Measurements from ENCODE around the gene POGLUT3.
A peak's percentile ranks its signal among the peaks of the same experiment; 100 is the strongest.

Gene POGLUT3, protein sequence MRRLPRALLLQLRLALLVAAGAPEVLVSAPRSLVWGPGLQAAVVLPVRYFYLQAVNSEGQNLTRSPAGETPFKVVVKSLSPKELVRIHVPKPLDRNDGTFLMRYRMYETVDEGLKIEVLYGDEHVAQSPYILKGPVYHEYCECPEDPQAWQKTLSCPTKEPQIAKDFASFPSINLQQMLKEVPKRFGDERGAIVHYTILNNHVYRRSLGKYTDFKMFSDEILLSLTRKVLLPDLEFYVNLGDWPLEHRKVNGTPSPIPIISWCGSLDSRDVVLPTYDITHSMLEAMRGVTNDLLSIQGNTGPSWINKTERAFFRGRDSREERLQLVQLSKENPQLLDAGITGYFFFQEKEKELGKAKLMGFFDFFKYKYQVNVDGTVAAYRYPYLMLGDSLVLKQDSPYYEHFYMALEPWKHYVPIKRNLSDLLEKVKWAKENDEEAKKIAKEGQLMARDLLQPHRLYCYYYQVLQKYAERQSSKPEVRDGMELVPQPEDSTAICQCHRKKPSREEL

DNA sequence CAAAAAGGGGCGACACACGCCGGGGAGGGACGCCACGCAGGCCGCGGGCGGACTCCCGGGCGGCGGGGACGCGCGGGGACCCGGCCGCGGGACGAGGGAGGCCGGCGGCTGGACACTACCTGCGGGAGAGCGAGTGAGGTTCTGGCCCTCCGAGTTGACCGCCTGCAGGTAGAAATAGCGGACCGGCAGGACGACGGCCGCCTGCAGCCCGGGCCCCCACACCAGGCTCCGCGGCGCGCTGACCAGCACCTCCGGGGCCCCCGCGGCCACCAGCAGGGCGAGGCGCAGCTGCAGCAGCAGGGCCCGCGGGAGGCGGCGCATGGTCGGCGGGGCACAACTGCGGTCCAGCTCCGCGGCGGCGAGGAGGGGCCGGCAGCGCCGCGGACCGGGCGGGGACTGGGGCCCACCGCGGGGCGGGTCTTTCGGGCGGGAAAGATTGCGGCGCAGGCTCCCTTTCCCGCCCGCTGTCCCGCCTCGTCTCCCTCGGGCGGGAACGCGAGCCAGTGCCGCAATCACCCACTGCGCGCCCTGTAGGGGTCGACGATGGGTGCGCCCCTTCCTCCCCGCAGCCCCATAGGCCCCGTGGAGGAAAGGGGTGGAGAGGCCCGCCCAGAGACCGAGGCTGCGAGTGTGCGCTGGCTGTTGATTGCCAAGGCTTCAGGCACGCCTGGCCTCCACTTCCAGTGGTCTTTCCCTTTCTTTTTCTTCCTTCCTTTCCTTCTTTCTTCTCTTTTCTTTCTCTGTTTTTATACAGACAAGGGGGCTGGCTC, at the start of gene POGLUT3:
POGLUT3 (minus strand) TSS at position 339 of the 770 bp plus-strand sequence; CDS start at position 321, 18 bp downstream.
- TF ChIP-seq, protein P1, sequence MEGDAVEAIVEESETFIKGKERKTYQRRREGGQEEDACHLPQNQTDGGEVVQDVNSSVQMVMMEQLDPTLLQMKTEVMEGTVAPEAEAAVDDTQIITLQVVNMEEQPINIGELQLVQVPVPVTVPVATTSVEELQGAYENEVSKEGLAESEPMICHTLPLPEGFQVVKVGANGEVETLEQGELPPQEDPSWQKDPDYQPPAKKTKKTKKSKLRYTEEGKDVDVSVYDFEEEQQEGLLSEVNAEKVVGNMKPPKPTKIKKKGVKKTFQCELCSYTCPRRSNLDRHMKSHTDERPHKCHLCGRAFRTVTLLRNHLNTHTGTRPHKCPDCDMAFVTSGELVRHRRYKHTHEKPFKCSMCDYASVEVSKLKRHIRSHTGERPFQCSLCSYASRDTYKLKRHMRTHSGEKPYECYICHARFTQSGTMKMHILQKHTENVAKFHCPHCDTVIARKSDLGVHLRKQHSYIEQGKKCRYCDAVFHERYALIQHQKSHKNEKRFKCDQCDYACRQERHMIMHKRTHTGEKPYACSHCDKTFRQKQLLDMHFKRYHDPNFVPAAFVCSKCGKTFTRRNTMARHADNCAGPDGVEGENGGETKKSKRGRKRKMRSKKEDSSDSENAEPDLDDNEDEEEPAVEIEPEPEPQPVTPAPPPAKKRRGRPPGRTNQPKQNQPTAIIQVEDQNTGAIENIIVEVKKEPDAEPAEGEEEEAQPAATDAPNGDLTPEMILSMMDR (IDR thresholded peaks at IDR 0.05): no peak
- peak; percentile 77 for DNase-seq (ENCODE audit: low spot score)
- Histone ChIP-seq H3K27ac (peak within 1 kb of the TSS; percentile 89 to 99), H3K4me3 (peak within 1 kb of the TSS; percentile 94)

DNA sequence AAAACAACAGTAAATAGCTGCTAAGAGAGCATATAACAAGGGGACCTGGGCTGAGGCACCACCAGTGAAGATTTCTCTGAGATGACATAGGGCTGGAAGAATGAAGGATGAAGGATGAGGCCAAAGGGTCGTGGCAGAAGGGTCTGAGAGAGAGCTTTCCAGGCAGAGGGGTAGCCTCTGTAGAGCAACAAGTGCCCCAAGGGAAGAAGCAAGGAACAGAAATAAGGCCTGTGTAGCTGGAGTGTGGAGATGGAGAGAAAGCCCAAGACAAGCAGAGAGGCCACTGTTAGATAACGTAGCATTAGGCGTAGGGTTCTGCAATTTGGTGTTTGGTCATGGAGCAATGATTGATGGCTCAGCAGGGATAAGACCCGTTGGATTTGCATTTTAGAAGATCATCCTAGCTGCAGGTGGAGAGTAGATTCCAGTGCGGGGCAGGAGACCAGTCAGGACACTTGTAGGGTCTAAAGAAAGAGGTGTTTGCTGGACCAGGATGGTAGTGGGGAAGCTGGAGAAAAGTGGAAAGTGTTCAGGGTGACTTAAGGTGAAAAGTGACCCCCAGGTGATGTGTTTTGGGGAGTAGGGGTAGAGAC, 47.8 kb upstream of the POGLUT3 start:
- Histone ChIP-seq H3K27ac (no peak overlapping the region), H3K4me3 (no peak overlapping the region)
- TF ChIP-seq, protein P1 (IDR thresholded peaks at IDR 0.05): no peak
- no peak for DNase-seq (ENCODE audit: low spot score)

DNA sequence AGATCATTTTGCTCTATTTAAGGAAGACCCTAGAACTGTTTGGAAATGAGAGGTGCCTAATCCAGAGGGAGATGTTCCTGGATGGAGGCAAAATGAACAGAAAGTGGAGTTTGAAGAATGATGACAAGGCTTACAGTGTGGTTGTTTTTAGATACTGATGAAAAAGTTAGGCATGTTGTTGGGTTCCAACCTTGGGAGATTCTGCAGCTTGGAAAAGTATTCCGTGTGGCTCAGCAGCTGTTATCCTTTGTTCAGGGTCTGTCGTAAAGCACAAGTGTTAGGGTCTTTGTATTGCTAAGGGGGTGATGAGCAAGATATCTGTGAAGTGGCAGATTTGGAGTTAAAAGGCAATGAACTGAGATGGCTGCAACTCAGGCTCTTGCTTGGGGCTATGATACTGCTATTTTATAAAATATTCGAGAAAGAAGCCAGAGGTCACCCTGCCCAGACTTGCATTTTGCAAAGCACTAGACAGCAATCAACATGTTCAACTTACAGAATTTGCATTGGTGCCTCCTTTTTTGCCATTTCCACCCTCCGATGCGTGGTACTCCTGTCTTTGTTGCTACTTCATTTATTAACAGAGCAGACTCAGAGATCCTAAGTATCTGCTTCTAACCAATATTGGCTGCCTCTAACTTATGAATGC, 45.3 kb upstream of the POGLUT3 start:
- H3K27ac ChIP-seq: no peak overlapping the region

DNA sequence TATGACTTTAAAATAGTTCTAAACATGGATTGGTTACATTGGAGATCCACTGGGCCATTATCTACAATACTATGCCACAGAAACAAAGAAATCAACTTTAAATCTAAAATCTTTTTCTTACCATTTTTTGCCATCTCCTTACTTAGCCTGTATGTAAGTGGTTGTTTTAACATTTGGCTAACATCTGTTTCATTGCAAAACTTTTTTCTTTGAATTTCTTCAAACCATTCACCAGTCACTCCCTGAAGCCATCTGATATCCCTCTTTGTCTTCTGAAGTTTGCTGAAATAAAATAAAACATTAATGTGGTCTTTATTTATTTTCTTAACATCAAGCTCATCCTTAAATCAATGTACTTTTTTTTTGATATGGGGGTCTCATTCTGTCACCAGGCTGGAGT, 43.3 kb upstream of the POGLUT3 start:
- H3K27ac ChIP-seq: no peak overlapping the region
- H3K4me3 ChIP-seq: no peak overlapping the region
- DNase-seq (ENCODE audit: low spot score): no peak
- TF ChIP-seq, protein P1 (IDR thresholded peaks at IDR 0.05): no peak

More for the DNA sequence above, 45.3 kb upstream of the POGLUT3 start:
- TF ChIP-seq, protein P1 (IDR thresholded peaks at IDR 0.05): no peak
- no peak for DNase-seq (ENCODE audit: low spot score)
- H3K4me3 ChIP-seq: no peak overlapping the region

DNA sequence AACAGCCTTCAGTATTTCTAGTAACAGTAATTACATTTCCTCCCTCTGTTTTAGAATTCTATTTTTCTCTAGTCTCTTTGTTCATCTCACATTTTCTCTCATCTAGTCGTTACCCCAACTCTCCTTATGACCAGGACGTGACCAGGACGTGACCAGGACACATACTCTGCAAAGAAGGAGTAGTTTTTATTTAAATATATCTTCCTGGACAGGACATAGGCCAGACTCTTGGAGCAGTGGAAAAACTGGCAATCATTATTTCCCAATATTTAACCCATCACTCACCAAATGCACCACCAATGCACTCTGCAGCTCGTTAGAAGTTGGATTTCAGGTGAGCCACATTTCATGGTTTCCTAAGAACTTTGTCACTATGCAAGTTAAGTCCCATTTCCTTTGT, 40.3 kb upstream of the POGLUT3 start:
- no peak for DNase-seq (ENCODE audit: low spot score)
- Histone ChIP-seq H3K4me3 (no peak overlapping the region), H3K27ac (no peak overlapping the region)
- TF ChIP-seq, protein P1 (IDR thresholded peaks at IDR 0.05): no peak

DNA sequence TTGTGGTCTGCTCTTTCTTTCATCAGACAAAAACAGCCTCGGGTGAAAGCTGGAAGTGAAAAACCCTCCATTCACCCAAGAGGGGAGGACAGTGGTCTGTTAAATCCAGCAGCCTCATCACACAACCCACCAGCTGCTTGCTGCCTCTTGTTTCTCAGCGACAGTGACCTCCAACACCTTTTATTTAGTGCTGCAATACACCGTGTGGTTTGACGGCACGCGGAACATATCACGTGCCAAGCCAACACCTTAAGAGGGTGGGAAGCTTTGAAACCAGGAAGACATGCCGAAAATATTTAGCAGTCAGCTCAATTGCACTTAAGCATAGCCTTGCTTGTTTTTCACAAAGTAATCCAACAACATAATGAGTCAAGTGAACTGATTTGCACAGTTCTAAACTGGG, 39.8 kb upstream of the POGLUT3 start:
- Histone ChIP-seq H3K4me3 (no peak overlapping the region), H3K27ac (no peak overlapping the region)
- TF ChIP-seq, protein P1 (IDR thresholded peaks at IDR 0.05): no peak
- DNase-seq (ENCODE audit: low spot score): no peak
